GM19324 (cell line): ENCODE results near the gene IQCE.
"Not testable (repeated sequence)": the region's sequence is repeated elsewhere in the genome, so short reads cannot be mapped to it uniquely, and the experiment has no call there.

Experiments used
- ATAC-seq: cut with Tn5 transposase; IDR thresholded peaks from one replicate; pipeline ENCODE4 v1.9.1; 2021; ENCODE audit warnings: mild to moderate bottlenecking, moderate library complexity; ENCODE audit not compliant: unreplicated experiment, low FRiP score

Gene IQCE

DNA sequence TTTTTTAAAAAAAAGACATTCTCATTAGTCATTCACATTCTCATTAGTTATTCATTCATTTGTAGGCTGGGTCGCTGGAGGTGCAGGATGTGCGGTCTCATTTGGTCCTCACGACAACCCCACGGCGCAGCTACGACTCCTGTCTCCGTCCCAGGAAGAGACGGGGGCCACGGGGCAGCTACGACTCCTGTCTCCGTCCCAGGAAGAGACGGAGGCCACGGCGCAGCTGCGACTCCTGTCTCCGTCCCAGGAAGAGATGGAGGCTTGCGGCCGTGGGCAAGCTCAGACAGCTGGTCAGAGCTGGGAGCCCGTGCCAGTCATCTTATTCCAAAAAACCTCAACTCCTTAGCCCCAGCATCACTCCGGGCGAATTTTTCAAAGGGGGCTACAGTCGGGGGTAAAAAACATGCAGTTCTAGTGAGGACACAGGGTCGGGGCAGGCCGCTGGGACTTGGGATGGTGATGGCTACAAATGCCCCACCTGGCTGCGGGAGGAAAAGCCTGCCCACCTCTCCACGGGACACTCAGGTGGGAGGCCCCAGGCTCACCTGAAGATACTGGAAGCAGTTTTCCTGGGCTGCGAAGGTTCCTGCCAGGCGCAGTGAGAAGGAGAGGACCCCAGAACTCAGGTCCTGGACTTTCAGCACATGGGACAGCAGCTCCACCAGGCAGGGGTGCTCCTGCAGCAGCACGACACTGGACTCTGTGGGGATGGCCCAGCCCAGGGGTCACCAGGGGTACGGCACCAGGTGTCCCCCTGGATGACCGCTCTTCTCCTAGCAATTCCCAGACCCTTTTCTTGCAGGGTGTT, 11.8 kb upstream of the IQCE start:
- no peak for ATAC-seq

DNA sequence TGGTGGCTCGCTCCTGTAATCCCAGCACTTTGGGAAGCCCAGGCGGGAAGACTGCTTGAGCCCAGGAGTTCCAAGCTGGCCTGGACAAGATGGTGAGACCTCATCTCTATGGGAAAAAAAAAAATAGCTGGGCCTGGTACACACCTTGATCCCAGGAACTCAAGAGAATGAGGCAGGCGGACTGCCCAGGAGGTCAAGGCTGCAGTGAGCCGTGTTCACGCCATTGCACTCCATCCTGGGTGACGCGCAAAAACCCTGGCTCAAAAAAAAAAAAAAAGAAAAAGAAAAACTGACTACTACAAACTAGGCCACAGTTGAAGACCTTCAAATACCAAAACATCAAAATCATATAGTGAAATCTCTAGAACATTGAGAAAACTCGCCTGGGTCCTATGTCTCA, 7.4 kb upstream of the IQCE start:
- ATAC-seq: no peak

- ATAC-seq: no peak
These were observed 5.7 kb upstream of the IQCE start for GRCh38 chr7:2553108-2553507.

DNA sequence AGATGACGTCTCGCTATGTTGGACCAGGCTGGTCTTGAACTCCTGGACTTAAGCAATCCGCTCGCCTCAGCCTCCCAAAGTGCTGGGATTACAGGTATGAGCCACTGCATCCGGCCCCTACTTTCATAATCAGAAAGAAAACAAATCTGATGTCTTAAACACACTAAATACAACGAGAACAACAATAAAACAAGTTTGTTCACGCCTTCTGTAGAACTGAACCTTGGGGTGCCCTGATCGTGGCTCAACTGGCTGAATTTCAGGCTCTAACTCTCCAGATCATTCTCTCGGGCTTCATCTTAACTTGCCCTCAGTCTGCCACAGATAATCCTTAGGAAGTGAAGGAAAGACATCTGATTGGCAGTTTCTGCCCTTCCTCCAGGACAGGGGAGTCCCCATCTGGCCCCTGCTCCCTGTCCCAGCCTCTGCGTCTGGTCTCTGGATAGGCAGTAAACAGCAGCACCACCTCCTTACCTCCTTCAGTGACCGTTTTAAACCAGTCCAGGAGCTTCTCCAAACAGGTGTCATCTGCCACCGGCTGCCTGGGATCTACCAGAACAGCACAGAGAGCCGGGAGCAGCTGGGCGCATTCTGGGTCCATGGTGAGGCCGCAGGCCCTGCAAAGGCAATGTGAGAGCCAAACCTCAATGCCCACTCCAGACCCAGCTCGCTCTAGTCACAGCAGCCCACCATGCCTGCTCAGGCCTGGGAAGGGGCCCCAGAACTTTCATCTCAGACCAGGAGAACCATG, 4.8 kb upstream of the IQCE start:
- no peak for ATAC-seq

DNA sequence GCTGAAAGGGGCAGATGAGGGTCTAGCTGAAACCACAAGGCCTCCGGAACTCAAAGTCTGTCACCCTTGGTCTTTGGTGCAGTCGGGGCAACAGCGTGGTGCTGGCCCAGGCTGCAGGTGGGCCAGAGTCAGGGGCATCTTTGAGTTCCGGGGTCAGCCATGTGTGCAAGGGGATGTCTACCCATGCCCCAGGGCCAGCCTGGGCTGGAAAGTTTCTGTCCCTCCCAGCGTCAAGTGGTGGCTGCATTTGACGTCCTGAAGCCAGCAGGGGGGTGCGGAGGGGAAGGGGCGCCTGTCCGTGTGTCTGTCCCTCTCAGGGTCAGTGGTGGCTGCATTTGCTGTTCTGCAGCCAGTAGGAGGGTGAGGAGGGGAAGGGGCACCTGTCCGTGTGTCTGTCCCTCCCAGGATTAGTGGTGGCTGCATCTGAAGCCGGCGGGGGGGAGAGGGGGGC, 4.1 kb upstream of the IQCE start:
- ATAC-seq: no peak

DNA sequence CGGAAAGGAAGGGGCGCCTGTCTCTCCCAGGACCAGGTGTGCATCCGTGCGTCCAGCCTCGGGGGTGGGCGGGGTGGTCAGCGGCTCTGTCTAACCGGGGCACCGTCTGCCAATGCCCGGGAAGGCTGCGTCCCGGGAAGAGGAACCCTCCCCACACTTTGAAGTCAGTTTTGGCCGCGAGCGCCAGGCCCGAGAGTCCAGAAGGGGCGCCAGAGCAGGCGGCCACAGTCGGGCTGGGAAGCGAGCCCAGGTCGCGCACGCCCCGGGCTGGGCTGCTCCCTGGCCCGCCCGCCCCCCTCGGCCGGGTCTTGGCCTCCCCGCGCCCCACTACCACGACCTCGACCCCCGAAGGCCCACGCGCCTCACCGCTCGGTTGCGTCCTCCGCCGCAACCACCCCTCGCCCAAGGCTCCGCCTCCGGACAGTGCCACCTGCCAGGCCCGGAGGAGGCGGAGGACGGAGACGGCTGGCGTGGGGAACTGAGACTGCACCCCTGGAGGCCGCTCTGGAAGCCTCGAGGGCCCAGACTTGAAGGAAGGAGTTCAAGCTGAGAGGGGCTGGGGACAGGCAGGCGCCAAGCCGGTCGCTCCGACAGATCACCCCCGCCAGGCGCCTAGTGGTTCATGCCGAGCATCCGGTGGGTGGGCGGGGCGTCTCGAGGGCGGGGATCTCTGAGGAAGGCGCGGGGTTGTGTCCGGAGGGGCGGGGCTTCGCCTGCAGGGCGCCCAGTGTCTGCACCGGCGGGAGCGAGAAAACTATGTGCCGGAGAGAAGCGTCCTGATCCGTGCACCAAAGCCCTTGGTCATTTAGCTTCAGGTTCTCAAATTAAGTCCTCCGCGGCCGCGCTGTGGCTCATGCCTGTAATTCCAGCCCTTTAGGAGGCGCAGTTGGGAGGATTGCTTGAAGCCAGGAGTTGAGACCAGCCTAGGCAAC, 3.4 kb upstream of the IQCE start, which contains the start of gene BRAT1:
BRAT1 (minus strand) TSS at position 404 of the 932 bp plus-strand sequence. CDS start 1,093 bp downstream, outside the sequence.
- peak; percentile 76 for ATAC-seq

DNA sequence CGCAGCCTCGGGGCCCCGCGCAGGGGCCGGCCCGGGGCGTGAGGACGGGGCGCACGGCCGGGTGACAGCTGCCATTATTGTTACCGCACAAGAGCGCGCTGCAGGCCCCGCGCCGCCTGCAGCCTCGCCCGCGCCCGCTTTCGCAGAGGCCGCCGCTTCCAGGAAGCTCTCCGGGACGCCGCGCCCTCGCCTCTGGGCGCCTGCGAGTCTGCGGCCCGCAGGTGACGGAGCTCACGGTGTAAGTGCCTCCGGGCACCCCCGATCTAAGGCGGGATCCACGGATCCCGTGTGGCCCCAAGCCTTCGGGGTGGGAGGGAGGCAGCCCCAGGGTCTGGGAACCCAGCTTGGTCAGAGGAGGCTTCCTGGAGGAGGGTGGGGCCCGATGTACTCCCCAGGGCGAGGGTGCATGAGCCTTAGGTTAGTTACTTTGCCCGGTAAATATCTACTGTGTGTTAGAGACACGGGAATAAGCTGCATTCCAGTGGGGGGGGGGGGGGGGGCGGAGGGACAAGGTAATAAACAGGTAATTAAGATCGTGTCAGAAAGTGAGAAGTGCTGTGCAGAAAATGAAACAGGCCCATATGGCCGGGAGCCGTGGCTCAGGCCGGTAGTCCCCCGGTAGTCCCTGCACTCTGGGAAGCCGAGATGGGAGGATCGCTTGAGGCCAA, 638 bp downstream of the IQCE start:
- ATAC-seq: peak; percentile 5

GRCh38 chr7:2563955-2564354, 5.2 kb downstream of the IQCE start:
- ATAC-seq: not testable (repeated sequence)

- no peak for ATAC-seq
These were observed 6.3 kb downstream of the IQCE start for GRCh38 chr7:2564970-2565540.

GRCh38 chr7:2566348-2566889, 7.6 kb downstream of the IQCE start:
- ATAC-seq: peak; percentile 15

DNA sequence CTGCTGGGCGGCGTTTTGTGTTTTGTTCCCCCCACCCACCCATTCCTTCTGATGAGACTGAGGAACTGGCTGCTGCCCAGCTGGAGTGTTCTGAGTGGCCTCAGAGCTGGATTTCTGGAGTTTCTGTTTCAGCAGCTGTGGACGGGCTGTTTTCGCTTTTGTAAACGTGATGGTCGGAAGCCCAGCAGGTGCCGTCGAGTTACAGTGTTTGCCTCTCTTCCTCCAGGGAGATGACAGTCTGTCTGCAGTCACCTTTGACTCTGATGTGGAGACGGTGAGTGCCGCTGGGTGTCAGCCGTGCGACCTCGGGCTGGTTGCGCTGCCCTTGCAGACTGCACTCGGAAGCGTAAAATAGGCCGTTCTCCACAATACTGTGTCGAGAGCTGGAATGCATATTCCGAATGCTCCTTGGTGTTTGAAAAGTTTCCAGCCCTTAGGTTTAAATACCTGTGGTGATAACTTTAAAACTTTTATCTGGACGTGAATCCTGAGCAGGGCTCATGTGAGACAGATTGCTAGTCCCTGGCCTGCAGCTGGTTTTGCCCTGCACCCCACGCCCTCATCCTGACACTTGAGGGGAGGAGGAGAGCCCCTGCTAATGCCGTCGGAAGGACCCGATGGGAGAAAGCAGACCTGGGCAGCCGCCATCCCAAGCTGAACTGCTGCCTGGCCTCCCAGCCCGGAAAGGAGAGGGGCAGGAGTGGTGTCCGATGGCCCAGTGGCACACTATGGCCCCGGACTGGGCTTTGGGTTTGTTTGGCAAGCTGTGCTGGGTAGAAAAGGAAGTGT, 8.3 kb downstream of the IQCE start:
- peak; percentile 96 for ATAC-seq

- no peak for ATAC-seq
These were observed 9.0 kb downstream of the IQCE start for GRCh38 chr7:2567679-2568278.

DNA sequence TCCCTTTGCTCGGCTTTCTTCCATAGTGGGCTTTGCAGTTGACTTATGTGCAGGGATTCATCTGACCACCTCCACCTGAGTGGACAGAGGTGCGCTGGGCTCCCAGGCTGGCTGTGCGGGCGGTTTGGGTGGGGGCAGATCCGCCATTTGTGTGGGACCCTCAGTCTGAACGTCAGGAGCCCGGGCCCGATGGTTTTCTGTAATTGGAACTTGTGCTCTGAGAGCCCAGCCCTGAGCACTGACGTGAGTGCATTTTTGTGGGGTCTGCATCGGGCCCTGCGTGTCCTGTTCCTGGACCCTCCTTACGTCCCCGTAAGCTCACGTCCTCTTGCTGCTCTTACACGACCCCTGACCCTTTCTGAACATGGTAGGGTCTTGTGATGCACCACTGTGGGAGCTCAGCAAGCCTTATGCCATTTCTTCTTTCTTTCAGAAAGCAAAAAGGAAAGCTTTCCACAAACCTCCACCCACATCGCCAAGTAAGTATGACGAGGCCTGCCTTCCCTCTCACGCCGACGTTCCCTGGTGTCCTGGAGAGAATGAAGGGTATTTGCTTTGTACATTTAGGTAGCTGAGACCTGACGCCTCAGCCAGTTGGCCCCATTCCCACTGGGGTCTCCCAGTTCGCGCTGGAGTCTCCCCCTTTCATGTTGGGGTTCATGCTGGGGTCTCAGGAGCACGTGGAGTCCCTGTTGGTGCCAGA, 9.9 kb downstream of the IQCE start:
- ATAC-seq: no peak

- no peak for ATAC-seq
These were observed 10.6 kb downstream of the IQCE start for GRCh38 chr7:2569421-2569820.

DNA sequence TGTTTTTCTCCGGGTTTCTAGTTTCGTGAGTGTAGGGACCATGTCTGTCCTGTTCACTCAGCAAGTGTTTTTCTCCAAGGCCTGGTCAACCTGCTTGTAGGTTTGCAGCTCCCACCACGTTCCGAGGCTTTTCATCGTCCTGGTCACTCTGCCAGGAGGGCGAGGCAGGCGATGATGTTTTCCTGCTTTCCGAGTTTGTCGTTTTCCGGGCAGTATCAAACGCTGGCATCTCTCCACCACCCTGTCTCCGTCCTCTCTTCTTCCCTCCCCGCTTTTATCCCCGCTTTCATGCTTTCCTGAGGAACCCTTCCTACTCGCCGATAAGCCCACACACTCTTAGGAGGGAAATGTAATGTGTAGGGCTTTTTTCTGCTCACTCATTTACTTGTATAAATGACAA, 11.2 kb downstream of the IQCE start:
- ATAC-seq: no peak

DNA sequence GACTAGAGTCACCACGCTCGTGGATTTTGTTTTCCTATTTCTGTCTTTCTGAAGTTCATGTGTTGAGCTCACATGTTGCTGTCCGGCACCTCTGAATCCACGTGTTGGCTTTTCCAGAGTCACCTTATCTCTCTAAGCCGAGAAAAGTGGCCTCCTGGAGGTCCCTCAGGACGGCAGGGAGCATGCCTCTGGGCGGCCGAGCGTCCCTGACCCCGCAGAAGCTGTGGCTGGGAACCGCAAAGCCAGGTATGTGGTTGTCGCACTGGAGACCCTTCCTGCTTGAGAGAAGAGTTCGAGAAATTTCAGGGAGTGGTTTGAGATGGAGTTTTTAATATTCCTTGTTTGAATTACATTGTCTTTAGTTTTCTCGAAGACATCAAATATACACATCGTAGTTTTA, 12.6 kb downstream of the IQCE start:
- ATAC-seq: no peak

DNA sequence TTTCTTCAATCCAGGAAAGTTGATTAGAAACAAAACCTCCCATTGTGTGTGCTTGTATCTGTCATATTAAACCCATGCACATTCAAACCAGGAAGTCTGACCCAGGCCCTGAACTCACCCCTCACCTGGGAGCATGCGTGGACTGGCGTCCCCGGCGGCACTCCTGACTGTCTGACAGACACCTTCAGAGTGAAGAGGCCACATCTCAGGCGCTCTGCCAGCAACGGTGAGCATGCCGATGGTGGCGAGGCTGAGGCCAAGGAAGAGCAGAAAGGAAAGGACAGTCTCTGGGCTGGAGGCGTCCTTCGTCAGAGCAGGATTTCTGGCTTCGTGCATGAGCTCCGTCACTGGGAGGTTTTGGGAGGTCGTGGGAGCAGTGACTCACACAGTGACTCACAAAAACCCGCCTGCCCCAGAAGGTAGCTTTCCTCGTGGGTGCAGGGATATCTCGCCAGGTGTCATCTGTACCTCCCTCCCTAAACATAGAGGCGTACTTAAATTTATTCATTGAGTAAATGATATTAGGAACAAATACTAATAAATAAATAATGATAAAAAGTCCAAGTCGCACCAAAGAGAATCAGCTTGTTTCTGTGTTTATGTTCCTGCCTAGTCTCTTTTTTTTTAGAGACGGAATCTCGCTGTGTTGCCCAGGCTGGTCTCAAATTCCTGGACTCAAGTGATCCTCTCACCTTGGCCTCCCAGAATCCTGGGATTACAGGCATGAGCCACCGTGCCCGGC, 13.5 kb downstream of the IQCE start:
- ATAC-seq: no peak
